Measurements from ENCODE around the gene RAB30.

GRCh38 chr11:83006877-83007330, 64.8 kb downstream of the RAB30 start:
- no peak for TF ChIP-seq CTCF (IDR thresholded peaks at IDR 0.05; ENCODE audit: insufficient read depth, low read length)
- TF ChIP-seq POLR2AphosphoS5 (IDR thresholded peaks at IDR 0.05; ENCODE audit: low read depth) = no peak
